ENCODE results near the gene ATXN7L2. TPM values are rescaled to one million over a fixed set of nuclear protein-coding genes. Genes with fewer than 3 reads are reported as not detected.

Gene ATXN7L2
- total RNA-seq, 1 experiment from 2014 or later = 17.3 TPM

- TF ChIP-seq, protein P1, sequence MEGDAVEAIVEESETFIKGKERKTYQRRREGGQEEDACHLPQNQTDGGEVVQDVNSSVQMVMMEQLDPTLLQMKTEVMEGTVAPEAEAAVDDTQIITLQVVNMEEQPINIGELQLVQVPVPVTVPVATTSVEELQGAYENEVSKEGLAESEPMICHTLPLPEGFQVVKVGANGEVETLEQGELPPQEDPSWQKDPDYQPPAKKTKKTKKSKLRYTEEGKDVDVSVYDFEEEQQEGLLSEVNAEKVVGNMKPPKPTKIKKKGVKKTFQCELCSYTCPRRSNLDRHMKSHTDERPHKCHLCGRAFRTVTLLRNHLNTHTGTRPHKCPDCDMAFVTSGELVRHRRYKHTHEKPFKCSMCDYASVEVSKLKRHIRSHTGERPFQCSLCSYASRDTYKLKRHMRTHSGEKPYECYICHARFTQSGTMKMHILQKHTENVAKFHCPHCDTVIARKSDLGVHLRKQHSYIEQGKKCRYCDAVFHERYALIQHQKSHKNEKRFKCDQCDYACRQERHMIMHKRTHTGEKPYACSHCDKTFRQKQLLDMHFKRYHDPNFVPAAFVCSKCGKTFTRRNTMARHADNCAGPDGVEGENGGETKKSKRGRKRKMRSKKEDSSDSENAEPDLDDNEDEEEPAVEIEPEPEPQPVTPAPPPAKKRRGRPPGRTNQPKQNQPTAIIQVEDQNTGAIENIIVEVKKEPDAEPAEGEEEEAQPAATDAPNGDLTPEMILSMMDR (conservative IDR thresholded peaks at IDR 0.05) = peak; percentile 20; the same call in 2 of the 3 replicates
- no peak overlapping the region for H3K9ac ChIP-seq (ENCODE audit: extremely low read depth, insufficient read length, low read length)
- H3K23me2 ChIP-seq (ENCODE audit: insufficient read length, low read depth, low read length, poor library complexity, severe bottlenecking) = peaks cover 6% of the 10 kb centered on the region
- no peak overlapping the region for H2AK5ac ChIP-seq (ENCODE audit: insufficient read length, low read length)
- H3K4me2 ChIP-seq (ENCODE audit: insufficient read depth, insufficient read length, low read length) = no peak overlapping the region
- H3K18ac ChIP-seq (ENCODE audit: insufficient read length, low read depth, low read length) = no peak overlapping the region
- WGBS (ENCODE audit: extremely low coverage, insufficient read length, low lambda C conversion rate) = no CpG with 5 or more reads among the region's 7 CpGs
- no peak overlapping the region for H2BK120ac ChIP-seq (ENCODE audit: low read depth, low read length, poor library complexity, severe bottlenecking)
- H3K79me2 ChIP-seq (ENCODE audit: insufficient read depth, low read length) = no peaks in the 10 kb centered on the region
- no peak overlapping the region for H2BK12ac ChIP-seq (ENCODE audit: insufficient read length, low read depth, low read length)
- H4K8ac ChIP-seq (replicated peaks; ENCODE audit: insufficient read length, low read depth, low read length) = no peak overlapping the region
- no peak overlapping the region for H3K27ac Mint-ChIP-seq
- no peaks in the 10 kb centered on the region for H3K9me3 ChIP-seq (ENCODE audit: control insufficient read depth, low read depth, low read length)
- no peak overlapping the region for H2BK20ac ChIP-seq (ENCODE audit: low read depth, low read length, poor library complexity, severe bottlenecking)
- no peak overlapping the region for H2BK5ac ChIP-seq (ENCODE audit: insufficient read length, low read length)
- H3K14ac ChIP-seq (ENCODE audit: insufficient read depth, low read length) = no peak overlapping the region
- H3K4ac ChIP-seq (ENCODE audit: low read depth, low read length) = no peak overlapping the region
- H3K4me1 Mint-ChIP-seq = peaks cover 15% of the 10 kb centered on the region in 2 experiments
- no peak overlapping the region for H3K27ac ChIP-seq (ENCODE audit: insufficient read length, low read depth, low read length)
- H4K91ac ChIP-seq (ENCODE audit: insufficient read length, low read depth, low read length) = no peak overlapping the region
- H3K23ac ChIP-seq (ENCODE audit: insufficient read length, low read depth, low read length) = no peak overlapping the region
- DNase-seq = peak; percentile 67
- no peaks in the 10 kb centered on the region; a peak in 1 of 5 replicates for H3K9me3 Mint-ChIP-seq
- no peak overlapping the region for H2AFZ ChIP-seq (ENCODE audit: low read length)
- H3K56ac ChIP-seq (ENCODE audit: insufficient read length, low read depth, low read length) = no peak overlapping the region
- H3K36me3 Mint-ChIP-seq (ENCODE audit: insufficient read depth in 1 of 3, low read depth in 3 of 3) = no peaks in the 10 kb centered on the region; a peak in 1 of 7 replicates
- no peak overlapping the region for H2BK15ac ChIP-seq (ENCODE audit: low read depth, low read length)
- peaks cover 45% of the 10 kb centered on the region for H3K27me3 Mint-ChIP-seq (ENCODE audit: low read depth)
- H3K79me1 ChIP-seq (ENCODE audit: insufficient read depth, low read depth, low read length, poor library complexity, severe bottlenecking) = no peaks in the 10 kb centered on the region
- H3K27me3 ChIP-seq (ENCODE audit: insufficient read depth, low read length) = 0 out of 2 replicates have a peak, but pooled peaks cover 2% of the 10 kb centered on the region
- H3K4me3 Mint-ChIP-seq = peak overlapping the region in 1 of 2 experiments; percentile 2; a peak in 1 of 5 replicates
- H3T11ph ChIP-seq (ENCODE audit: low read length) = no peak overlapping the region
- H4K5ac ChIP-seq (ENCODE audit: insufficient read length, low read depth, low read length) = no peak overlapping the region
- H3K4me1 ChIP-seq (ENCODE audit: insufficient read depth, low read length) = no peaks in the 10 kb centered on the region
- no peaks in the 10 kb centered on the region for H4K20me1 ChIP-seq (ENCODE audit: control insufficient read depth, insufficient read depth, insufficient read length)
Observed at GRCh38 chr1:109478806-109479205, 4.9 kb upstream of the ATXN7L2 start.

Measured in H9 (cell line).